GM10248 (cell line): ENCODE measurements around the gene FUZ.

Experiments
- CTCF ChIA-PET: fragments of 300-600 bp; sonication (Branson Sonifier 250); formaldehyde crosslinking; extraction: SDS; loops from one replicate; lab custom pipeline; 2021; ENCODE audit warnings: antibody characterized with exemption; lab: Yijun Ruan, JAX
- POLR2A ChIA-PET: fragments of 350-650 bp; sonication (Branson Sonifier 250); formaldehyde crosslinking; extraction: SDS; loops from one replicate; lab custom pipeline; 2020; ENCODE audit warnings: antibody characterized with exemption; lab: Yijun Ruan, JAX
- DNase-seq: peaks from one replicate; pipeline ENCODE4 v3.0.0; 2012; ENCODE audit errors: extremely low spot score
- TF ChIP-seq, protein P1 (sequence below): IDR thresholded peaks from 2 replicates; pipeline ENCODE4 v1.5.1; 2012; ENCODE audit warnings: mild to moderate bottlenecking, low read depth; ENCODE audit errors: extremely low read depth, missing control alignments, control extremely low read depth

FUZ gene, protein sequence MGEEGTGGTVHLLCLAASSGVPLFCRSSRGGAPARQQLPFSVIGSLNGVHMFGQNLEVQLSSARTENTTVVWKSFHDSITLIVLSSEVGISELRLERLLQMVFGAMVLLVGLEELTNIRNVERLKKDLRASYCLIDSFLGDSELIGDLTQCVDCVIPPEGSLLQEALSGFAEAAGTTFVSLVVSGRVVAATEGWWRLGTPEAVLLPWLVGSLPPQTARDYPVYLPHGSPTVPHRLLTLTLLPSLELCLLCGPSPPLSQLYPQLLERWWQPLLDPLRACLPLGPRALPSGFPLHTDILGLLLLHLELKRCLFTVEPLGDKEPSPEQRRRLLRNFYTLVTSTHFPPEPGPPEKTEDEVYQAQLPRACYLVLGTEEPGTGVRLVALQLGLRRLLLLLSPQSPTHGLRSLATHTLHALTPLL

DNA sequence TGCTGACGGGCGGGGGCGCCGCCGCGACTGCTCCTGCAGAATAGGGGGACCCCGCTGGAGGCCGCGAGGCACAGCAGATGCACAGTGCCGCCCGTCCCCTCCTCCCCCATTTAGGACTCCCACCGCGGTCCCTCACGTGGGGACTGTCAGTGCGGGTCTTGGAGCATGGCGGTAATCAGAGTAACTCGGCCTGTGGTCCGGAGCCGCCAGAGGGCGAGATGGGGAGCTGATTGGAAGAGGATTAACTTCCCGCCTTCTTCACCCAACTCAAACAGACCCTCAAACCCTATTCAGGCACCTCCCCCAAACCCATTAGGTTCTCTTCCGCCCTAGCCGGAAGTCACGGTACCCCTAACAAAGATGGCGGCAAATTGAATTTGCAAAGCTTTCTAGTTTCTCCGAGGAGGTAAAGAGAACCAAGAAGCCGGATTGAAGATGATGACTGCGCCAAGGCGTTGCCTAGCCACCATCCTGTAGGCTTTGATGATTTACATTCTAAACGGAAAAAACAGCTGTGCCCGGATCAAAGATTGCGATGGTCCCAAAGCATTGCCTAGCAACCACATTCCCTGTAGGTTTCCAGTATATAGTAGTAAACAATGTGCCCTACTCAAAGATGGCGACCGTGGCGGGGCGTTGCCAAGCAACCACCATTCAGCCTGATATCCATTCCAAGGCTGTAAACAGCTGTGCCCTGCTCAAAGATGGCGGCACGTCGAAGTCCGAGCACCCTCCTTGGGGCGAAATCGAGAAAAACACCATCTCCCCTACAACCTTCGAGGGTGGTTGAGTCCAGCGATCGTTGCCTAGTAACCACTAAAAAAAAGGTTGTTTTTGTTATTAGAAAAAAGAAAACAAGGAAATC, at the start of gene FUZ:
FUZ (minus strand) TSS at position 296 of the 865 bp plus-strand sequence; CDS start at position 110, 186 bp downstream.
- TF ChIP-seq, protein P1, sequence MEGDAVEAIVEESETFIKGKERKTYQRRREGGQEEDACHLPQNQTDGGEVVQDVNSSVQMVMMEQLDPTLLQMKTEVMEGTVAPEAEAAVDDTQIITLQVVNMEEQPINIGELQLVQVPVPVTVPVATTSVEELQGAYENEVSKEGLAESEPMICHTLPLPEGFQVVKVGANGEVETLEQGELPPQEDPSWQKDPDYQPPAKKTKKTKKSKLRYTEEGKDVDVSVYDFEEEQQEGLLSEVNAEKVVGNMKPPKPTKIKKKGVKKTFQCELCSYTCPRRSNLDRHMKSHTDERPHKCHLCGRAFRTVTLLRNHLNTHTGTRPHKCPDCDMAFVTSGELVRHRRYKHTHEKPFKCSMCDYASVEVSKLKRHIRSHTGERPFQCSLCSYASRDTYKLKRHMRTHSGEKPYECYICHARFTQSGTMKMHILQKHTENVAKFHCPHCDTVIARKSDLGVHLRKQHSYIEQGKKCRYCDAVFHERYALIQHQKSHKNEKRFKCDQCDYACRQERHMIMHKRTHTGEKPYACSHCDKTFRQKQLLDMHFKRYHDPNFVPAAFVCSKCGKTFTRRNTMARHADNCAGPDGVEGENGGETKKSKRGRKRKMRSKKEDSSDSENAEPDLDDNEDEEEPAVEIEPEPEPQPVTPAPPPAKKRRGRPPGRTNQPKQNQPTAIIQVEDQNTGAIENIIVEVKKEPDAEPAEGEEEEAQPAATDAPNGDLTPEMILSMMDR = no peak
- POLR2A ChIA-PET = interaction anchor here (0.5 to 0.6 kb wide), 2 partner anchors 15 to 508 kb away, joined by 3 to 5 read pairs; no protein-coding TSS in a partner anchor
- DNase-seq = peak; percentile 92
- CTCF ChIA-PET = interaction anchor here (0.8 to 1.6 kb wide), 4 partner anchors 46 to 323 kb away, joined by 3 to 5 read pairs (median 3); partner anchors contain the start of genes AKT1S1, AP2A1 and TBC1D17

DNA sequence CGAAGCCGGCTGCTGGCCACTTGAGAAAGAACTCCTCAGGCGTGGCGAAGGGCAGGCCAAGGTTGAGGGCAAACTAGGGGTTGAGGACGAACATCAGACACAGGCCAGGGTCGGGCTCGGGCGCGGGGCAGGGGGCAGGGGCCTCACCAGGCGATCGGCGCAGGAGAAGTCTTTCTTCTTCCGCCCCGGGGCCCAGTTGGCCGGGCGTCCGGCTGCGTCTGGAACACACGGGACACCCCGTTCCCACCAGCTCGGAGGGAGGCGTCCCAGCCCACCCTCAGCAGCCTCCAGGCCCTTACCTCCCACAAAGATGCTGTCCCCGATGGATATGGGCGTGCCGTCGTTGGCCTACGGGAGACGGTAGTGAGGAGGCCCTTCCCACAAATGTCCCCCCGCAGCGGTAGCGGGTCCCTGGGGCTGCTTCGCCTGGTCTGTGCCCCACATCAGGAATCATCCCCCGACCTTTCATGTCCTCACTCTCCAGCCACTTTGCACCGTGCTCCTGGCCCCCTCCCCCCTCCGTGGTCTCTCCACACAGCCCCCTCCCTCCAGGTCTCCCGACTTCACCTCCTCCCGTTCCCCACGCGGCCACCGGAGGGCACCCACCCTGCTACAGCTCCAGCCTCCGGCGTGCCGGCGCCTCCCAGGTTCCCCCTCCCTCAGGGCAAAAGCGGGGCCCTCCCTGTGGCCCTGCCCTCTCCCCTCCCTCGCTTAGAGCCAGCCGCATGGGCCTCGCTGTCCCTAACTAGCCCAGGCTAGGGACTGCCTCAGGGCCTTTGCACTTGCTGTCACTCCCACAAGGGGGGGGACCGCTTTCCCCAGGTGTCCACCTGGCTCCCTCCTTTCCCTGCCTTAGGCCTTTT, 49.5 kb upstream of the FUZ start:
- DNase-seq = no peak
- TF ChIP-seq, protein P1 = peak; percentile 6
- POLR2A ChIA-PET = interaction anchor here (0.5 kb wide), 1 partner anchor 15 kb away, joined by 3 read pairs; the partner anchor contains the start of genes AKT1S1 and TBC1D17
- CTCF ChIA-PET = interaction anchor here (0.9 to 1.1 kb wide), 2 partner anchors 12 kb away, joined by 3 read pairs; partner anchors contain the start of gene PTOV1

DNA sequence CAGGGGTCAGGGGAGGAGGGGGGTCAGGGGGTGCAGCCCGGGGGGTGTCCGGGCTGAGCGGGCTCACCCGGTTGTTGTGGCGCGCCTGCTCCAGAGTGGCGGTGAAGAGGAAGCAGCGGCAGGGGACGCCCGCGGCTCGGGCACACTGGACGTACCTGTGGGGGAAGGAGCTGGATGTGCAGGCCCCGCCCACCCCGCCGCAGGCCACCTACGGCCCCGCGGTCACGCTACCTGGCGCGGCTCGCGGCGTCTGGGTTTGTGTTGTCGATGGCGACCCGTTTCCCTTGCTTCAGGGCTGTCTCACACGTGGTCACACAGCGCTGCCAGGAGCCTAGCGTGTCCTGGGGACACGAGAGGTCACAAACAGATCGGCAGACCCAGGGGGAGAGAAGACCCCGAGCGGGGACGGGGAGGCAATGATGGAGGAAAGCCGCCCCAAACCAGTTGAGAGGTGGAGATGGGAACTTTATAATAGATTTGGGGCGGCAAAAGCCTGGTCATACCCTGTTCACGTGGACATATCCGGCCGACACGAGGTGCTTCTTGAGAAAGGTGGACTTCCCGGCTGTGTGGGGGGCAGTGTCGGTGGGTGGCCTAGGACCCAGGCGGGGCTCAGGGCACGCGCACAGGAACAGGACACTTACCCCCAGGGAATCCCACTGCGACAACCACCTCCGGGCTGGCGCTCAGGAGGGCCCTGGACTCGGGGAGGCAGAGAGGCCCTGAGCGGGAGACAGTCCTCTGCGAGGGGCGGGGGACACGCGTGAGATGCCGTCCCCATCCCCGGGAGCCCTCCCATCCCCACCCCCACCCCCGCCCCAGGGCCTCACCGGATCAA, 48.7 kb upstream of the FUZ start:
- ChIA-PET CTCF (interaction anchor here (0.9 kb wide), 1 partner anchor 11 kb away, joined by 3 read pairs; the partner anchor contains the start of gene PTOV1), POLR2A (interaction anchor here (0.5 kb wide), 1 partner anchor 16 kb away, joined by 3 read pairs; the partner anchor contains the start of genes AKT1S1 and TBC1D17)
- TF ChIP-seq, protein P1 = no peak
- DNase-seq = no peak

DNA sequence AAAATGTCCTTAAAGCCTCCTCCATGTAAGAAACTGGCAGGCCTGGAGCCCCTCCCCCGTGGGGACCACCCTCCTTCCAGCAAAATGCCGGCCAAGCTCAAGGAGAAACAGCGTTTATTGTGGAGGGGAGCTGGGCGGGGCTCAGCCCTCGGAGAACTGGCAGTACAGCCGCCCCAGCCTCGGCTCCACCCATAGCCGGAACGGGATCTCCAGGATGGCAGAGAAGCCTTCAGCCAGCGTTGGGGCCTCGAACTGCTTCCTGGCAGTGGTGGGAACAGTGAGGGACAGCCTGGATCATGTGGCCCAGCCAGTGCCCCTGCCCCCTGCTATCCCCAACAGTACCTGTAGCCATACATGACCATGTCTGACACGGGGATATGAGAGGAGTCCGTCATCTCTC, 48.0 kb upstream of the FUZ start:
- ChIA-PET CTCF (no interaction called here), POLR2A (no interaction called here)
- DNase-seq = no peak
- TF ChIP-seq, protein P1 = no peak

DNA sequence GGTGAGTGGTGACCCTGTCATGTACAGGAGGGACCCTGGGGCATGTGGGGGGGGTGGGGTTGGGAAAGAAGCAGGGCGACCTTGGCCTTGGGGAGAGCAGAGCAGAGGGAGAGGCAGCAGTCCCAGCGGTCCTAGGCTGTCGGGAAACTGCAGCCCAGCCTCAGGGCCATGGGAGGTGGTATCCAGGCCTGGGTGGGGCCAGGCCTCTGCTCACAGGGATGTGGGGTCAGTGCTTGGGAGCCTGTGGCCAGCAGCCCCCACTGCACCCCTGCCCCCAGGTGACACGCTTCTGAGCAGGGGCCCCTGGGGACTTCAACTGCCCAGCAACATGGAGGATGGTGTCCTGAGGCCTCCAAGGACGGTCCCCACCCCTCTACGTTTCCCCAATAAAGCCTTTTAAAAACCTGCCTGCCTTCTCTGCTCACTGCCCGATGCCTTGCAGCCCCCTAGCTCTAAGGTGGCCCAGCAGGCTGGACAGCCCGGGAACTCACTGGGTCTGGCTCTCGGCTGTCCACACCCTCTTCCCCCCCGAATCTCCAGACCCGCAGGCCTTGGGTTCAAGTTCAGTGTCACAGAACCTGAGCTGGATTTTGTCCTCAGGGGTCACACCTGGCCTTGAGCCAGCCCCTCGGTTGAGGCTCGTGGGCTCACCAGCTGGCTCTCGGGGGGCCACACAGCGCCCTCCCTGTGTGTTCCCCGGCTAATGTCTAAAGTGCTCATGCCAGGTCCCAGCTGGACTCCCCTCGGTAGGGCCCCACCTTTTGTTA, 47.4 kb upstream of the FUZ start:
- ChIA-PET POLR2A (no interaction called here), CTCF (no interaction called here)
- DNase-seq = no peak
- TF ChIP-seq, protein P1 = no peak
